T-cell (primary cell): ENCODE results near the gene ZNF236. TPM values are rescaled to one million over a fixed set of nuclear protein-coding genes. Genes with fewer than 3 reads are reported as not detected.
A peak's percentile ranks its signal among the peaks of the same experiment; 100 is the strongest.

ENCODE experiments used
- ATAC-seq, 4 experiments: fragments of 200-7000 bp in 3 of 4; fragments of 150-1000 bp in 1 of 4; cut with Tn5 transposase; replicated peaks in 1 of 4; 1 replicate in 3 of 4; 2 replicates in 1 of 4; pipeline ENCODE4 v1.10.0; 2021; ENCODE audit warnings: moderate library complexity in 3 of 4, mild to moderate bottlenecking in 2 of 4, moderate number of reproducible peaks in 1 of 4
- CTCF ChIA-PET, 2 donors: fragments of 300-600 bp; sonication (Branson Sonifier 250); formaldehyde crosslinking; loops; one replicate each; lab custom pipeline; 2022; ENCODE audit warnings: antibody characterized with exemption in 2 of 2; lab: Charles Lee
- POLR2A ChIA-PET, 2 donors: fragments of 300-600 bp; sonication (Branson Sonifier 250); formaldehyde crosslinking; loops; one replicate each; lab custom pipeline; 2022; ENCODE audit warnings: antibody characterized with exemption in 2 of 2; lab: Charles Lee
- DNase-seq, 35 experiments: peaks; one replicate each; pipeline versions ENCODE4 v3.0.0 to v3.0.0-alpha.2; 2013 to 2023
- H3K27ac ChIP-seq: one replicate; pipeline ENCODE4 v1.5.1; 2013; ENCODE audit warnings: low read length
- H3K27me3 ChIP-seq, 2 experiments: replicated peaks in 1 of 2; 1 replicate in 1 of 2; 2 replicates in 1 of 2; pipeline versions ENCODE4 v1.6.1 to v1.7.0; 2013; ENCODE audit warnings: low read length in 1 of 2, mixed read lengths in 1 of 2; ENCODE audit not compliant: control insufficient read depth in 2 of 2, insufficient read depth in 2 of 2; ENCODE audit errors: extremely low read depth in 1 of 2
- H3K36me3 ChIP-seq, 2 donors: 1 replicate in 1 of 2; 2 replicates in 1 of 2; pipeline versions ENCODE4 v1.6.1 to v1.7.0; 2013; ENCODE audit warnings: low read length in 1 of 2; ENCODE audit not compliant: control insufficient read depth in 2 of 2, insufficient read depth in 1 of 2; ENCODE audit errors: extremely low read depth in 1 of 2
- H3K4me1 ChIP-seq, 2 experiments: 1 replicate in 1 of 2; 2 replicates in 1 of 2; pipeline versions ENCODE4 v1.6.1 to v1.7.0; 2013; ENCODE audit warnings: low read length in 2 of 2, mixed read lengths in 1 of 2; ENCODE audit not compliant: insufficient read depth in 2 of 2, control insufficient read depth in 1 of 2; ENCODE audit errors: extremely low read depth in 1 of 2
- H3K4me3 ChIP-seq, 2 donors: 1 replicate in 1 of 2; 2 replicates in 1 of 2; pipeline versions ENCODE4 v1.5.1 to v1.7.0; 2013; ENCODE audit warnings: mild to moderate bottlenecking in 2 of 2, low read length in 1 of 2, moderate library complexity in 1 of 2; ENCODE audit not compliant: control insufficient read depth in 1 of 2; ENCODE audit errors: extremely low read depth in 1 of 2
- H3K9me3 ChIP-seq: 2 replicates; pipeline ENCODE4 v1.7.0; 2013
- H3K27ac Mint-ChIP-seq, 2 donors: one replicate each; pipeline ENCODE4 v1.8.0; 2020 to 2021; ENCODE audit warnings: mild to moderate bottlenecking in 2 of 2, mixed read lengths in 2 of 2
- H3K27me3 Mint-ChIP-seq, 2 donors: one replicate each; pipeline ENCODE4 v1.8.0; 2021 to 2022; ENCODE audit warnings: mixed read lengths in 2 of 2
- H3K36me3 Mint-ChIP-seq: one replicate; pipeline ENCODE4 v1.8.0; 2021; ENCODE audit warnings: mixed read lengths
- H3K4me1 Mint-ChIP-seq, 3 donors: one replicate each; pipeline ENCODE4 v1.8.0; 2020 to 2022; ENCODE audit warnings: mixed read lengths in 3 of 3, mild to moderate bottlenecking in 1 of 3
- H3K4me3 Mint-ChIP-seq, 3 donors: one replicate each; pipeline ENCODE4 v1.8.0; 2020 to 2022; ENCODE audit warnings: mild to moderate bottlenecking in 3 of 3, mixed read lengths in 3 of 3, moderate library complexity in 3 of 3
- H3K9me3 Mint-ChIP-seq, 3 donors: one replicate each; pipeline ENCODE4 v1.8.0; 2020 to 2022; ENCODE audit warnings: mixed read lengths in 3 of 3
- WGBS: methylation state at CpG from one replicate; pipeline ENCODE4 v1.1.5; 2013; ENCODE audit warnings: missing lambda C conversion rate; ENCODE audit not compliant: insufficient coverage; 5-methylcytosine and 5-hydroxymethylcytosine counted together
- total RNA-seq, 35 experiments: library from RNA in 6 of 35; stranded (reverse) in 6 of 35; fragments of 120-200 nt in 1 of 35; gene quantifications; one replicate each; pipeline versions ENCODE4 v1.2.1 to v1.2.4 and lab custom pipeline; 2013 to 2026

Gene ZNF236
- total RNA-seq, 5 donors from 2014 or later (not counting 1 experiment from before 2014, with no cell fraction given) = 24.6 to 33.3 (median 28.4) TPM

DNA sequence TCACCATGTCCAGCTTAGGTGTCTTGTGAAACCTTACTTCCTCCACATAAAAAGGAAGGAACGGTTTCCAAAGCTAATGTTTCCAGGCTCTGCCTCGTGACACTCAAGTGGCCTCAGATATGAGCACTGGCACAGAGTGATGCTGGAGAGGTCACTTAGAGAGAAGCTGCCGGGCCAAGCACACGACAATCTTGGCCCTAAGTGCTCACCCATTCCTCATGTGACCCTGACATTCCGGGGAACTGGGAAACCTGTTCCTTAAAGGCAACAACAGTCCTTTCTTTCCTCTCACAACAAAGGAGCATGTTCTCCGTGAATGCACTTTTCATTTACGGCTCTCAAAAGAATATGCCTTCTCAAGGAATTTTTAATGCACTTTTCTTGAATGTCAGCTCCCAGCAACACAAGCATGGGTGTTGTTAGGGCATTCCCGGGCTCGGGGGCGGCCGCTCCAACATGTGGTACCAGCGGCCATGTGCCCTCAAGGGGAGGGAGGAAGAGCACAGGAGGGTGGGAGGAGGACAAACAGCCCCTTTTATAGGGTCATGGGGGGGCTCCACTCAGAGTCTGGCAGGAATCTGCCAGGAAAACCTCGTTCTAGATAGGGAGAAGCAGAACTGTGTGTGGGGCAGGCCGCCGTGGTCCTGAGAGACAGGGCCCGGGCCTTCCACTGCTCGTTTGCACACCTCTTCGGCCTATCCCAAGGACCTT is 191.6 kb downstream of the ZNF236 start:
- Mint-ChIP-seq H3K9me3 (no peaks in the 10 kb centered on the region), H3K27me3 (no peaks in the 10 kb centered on the region), H3K4me1 (peaks cover 21 to 30% (median 24%) of the 10 kb centered on the region in 3 donors), H3K36me3 (peaks cover 64% of the 10 kb centered on the region), H3K27ac (no peak overlapping the region), H3K4me3 (no peak overlapping the region)
- H3K27me3 ChIP-seq = no peaks in the 10 kb centered on the region
- peaks cover 0 to 7% of the 10 kb centered on the region in 2 experiments for H3K4me1 ChIP-seq
- ChIA-PET CTCF (interaction anchor here in 1 of 2 donors (1.2 kb wide), 1 partner anchor 14 kb away, joined by 3 read pairs; no protein-coding TSS in a partner anchor), POLR2A (no interaction called here)
- ATAC-seq (no peak), DNase-seq (no peak)
- no peak overlapping the region for H3K27ac ChIP-seq
- H3K4me3 ChIP-seq = no peak overlapping the region
- H3K36me3 ChIP-seq = peaks cover 25 to 72% of the 10 kb centered on the region in 2 donors
- H3K9me3 ChIP-seq = no peaks in the 10 kb centered on the region
- WGBS = 92% methylated on average over 11 of the region's 18 CpGs

- Histone ChIP-seq H3K9me3 (no peaks in the 10 kb centered on the region), H3K27ac (no peak overlapping the region), H3K27me3 (no peaks in the 10 kb centered on the region), H3K4me3 (no peak overlapping the region), H3K36me3 (peaks cover 24 to 71% of the 10 kb centered on the region in 2 donors), H3K4me1 (peaks cover 0 to 7% of the 10 kb centered on the region in 2 experiments)
- Mint-ChIP-seq H3K36me3 (peaks cover 67% of the 10 kb centered on the region), H3K4me1 (peaks cover 27 to 35% (median 30%) of the 10 kb centered on the region in 3 donors), H3K9me3 (no peaks in the 10 kb centered on the region), H3K4me3 (no peak overlapping the region), H3K27me3 (no peaks in the 10 kb centered on the region), H3K27ac (no peak overlapping the region)
- ChIA-PET CTCF (interaction anchor here (0.6 to 1.2 kb wide), 2 partner anchors 14 to 232 kb away, joined by 3 to 6 read pairs; no protein-coding TSS in a partner anchor), POLR2A (no interaction called here)
- DNase-seq (no peak), ATAC-seq (no peak)
- WGBS = no CpG with 5 or more reads among the region's 5 CpGs
Measured at GRCh38 chr18:77014538-77014937, 192.2 kb downstream of the ZNF236 start.

GRCh38 chr18:77015169-77015568 is 192.8 kb downstream of the ZNF236 start:
- H3K4me1 ChIP-seq = peaks cover 0 to 7% of the 10 kb centered on the region in 2 experiments
- POLR2A ChIA-PET = no interaction called here
- WGBS = 76% methylated on average over 2 of the region's 4 CpGs
- no peak for ATAC-seq
- H3K4me1 Mint-ChIP-seq = peaks cover 29 to 40% (median 36%) of the 10 kb centered on the region in 3 donors
- CTCF ChIA-PET = interaction anchor here in 1 of 2 donors (0.6 kb wide), 1 partner anchor 232 kb away, joined by 6 read pairs; no protein-coding TSS in a partner anchor
- H3K27ac Mint-ChIP-seq = no peak overlapping the region
- H3K9me3 Mint-ChIP-seq = no peaks in the 10 kb centered on the region
- no peak for DNase-seq
- H3K9me3 ChIP-seq = no peaks in the 10 kb centered on the region
- H3K27ac ChIP-seq = no peak overlapping the region
- no peak overlapping the region for H3K4me3 ChIP-seq
- no peaks in the 10 kb centered on the region for H3K27me3 Mint-ChIP-seq
- H3K36me3 Mint-ChIP-seq = peaks cover 66% of the 10 kb centered on the region
- H3K36me3 ChIP-seq = peaks cover 21 to 72% of the 10 kb centered on the region in 2 donors
- no peak overlapping the region for H3K4me3 Mint-ChIP-seq
- no peaks in the 10 kb centered on the region for H3K27me3 ChIP-seq

- Histone ChIP-seq H3K4me1 (peaks cover 0 to 7% of the 10 kb centered on the region in 2 experiments), H3K4me3 (no peak overlapping the region), H3K36me3 (peaks cover 21 to 70% of the 10 kb centered on the region in 2 donors), H3K27me3 (no peaks in the 10 kb centered on the region), H3K27ac (no peak overlapping the region), H3K9me3 (no peaks in the 10 kb centered on the region)
- Mint-ChIP-seq H3K36me3 (peaks cover 58% of the 10 kb centered on the region), H3K27ac (peak overlapping the region in 1 of 2 donors; percentile 37), H3K9me3 (no peaks in the 10 kb centered on the region), H3K4me1 (peaks cover 23 to 39% (median 39%) of the 10 kb centered on the region in 3 donors), H3K27me3 (no peaks in the 10 kb centered on the region), H3K4me3 (no peak overlapping the region)
- POLR2A ChIA-PET = interaction anchor here in 1 of 2 donors (0.7 kb wide), 1 partner anchor 551 kb away, joined by 4 read pairs; no protein-coding TSS in a partner anchor
- no peak for DNase-seq
- CTCF ChIA-PET = no interaction called here
- ATAC-seq = no peak
- 95% methylated on average over 12 of the region's 16 CpGs for WGBS
Measured at GRCh38 chr18:77015771-77016710, 193.7 kb downstream of the ZNF236 start.

- WGBS = 97% methylated on average over 16 of the region's 16 CpGs
- CTCF ChIA-PET = no interaction called here
- POLR2A ChIA-PET = no interaction called here
- DNase-seq (no peak), ATAC-seq (no peak)
- Histone ChIP-seq H3K4me1 (peaks cover 0 to 7% of the 10 kb centered on the region in 2 experiments), H3K9me3 (no peaks in the 10 kb centered on the region), H3K27ac (no peak overlapping the region), H3K36me3 (peaks cover 21 to 68% of the 10 kb centered on the region in 2 donors), H3K4me3 (no peak overlapping the region), H3K27me3 (no peaks in the 10 kb centered on the region)
- Mint-ChIP-seq H3K36me3 (peaks cover 55% of the 10 kb centered on the region), H3K4me1 (peaks cover 14 to 44% (median 41%) of the 10 kb centered on the region in 3 donors), H3K27me3 (no peaks in the 10 kb centered on the region), H3K9me3 (no peaks in the 10 kb centered on the region), H3K4me3 (no peak overlapping the region), H3K27ac (no peak overlapping the region)
Measured at GRCh38 chr18:77016936-77017335, 194.6 kb downstream of the ZNF236 start.

DNA sequence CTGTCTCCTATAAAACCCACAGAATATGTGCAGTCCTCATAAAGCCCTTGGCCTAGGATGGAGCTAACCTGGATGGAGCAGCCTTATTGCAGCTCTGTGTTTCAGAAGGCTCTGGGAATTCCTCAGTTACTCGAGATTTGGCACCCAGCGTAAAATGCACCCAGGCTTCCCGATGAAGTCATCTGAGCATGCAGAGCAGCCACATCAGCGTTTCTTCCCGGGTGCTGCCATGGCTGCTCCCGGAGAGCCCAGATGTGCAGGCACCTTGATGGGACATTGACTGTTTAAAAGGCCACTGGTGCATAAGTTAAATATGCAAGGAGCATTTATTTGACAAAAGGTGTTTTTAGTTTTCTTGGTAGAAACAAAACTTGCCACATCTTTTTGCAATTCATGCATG is 195.0 kb downstream of the ZNF236 start:
- POLR2A ChIA-PET = interaction anchor here in 1 of 2 donors (0.5 kb wide), 1 partner anchor 201 kb away, joined by 3 read pairs; no protein-coding TSS in a partner anchor
- Mint-ChIP-seq H3K4me1 (peaks cover 10 to 42% (median 40%) of the 10 kb centered on the region in 3 donors), H3K27me3 (no peaks in the 10 kb centered on the region), H3K4me3 (no peak overlapping the region), H3K9me3 (no peaks in the 10 kb centered on the region), H3K36me3 (peaks cover 54% of the 10 kb centered on the region), H3K27ac (no peak overlapping the region)
- Histone ChIP-seq H3K4me1 (peaks cover 0 to 7% of the 10 kb centered on the region in 2 experiments), H3K4me3 (no peak overlapping the region), H3K27me3 (no peaks in the 10 kb centered on the region), H3K27ac (no peak overlapping the region), H3K36me3 (peaks cover 21 to 68% of the 10 kb centered on the region in 2 donors), H3K9me3 (no peaks in the 10 kb centered on the region)
- no peak for DNase-seq
- ATAC-seq = no peak
- WGBS = 92% methylated on average over 6 of the region's 6 CpGs
- CTCF ChIA-PET = no interaction called here
